ENCODE results near the gene FBXL7.

Gene FBXL7

GRCh38 chr5:15551113-15551504 is 51.1 kb downstream of the FBXL7 start:
- TF ChIP-seq CTCF (IDR thresholded peaks at IDR 0.05; ENCODE audit: control extremely low read depth, extremely low read depth, low read depth, missing control alignments) = no peak
- POLR2A ChIA-PET = no interaction called here
- CTCF ChIA-PET = no interaction called here
- no peak for DNase-seq (ENCODE audit: extremely low spot score)

GRCh38 chr5:15554542-15554941 is 54.6 kb downstream of the FBXL7 start:
- ChIA-PET CTCF (interaction anchor here (1.8 kb wide), 1 partner anchor 15 kb away, joined by 4 read pairs; no protein-coding TSS in a partner anchor), POLR2A (no interaction called here)

GRCh38 chr5:15555176-15555575 is 55.2 kb downstream of the FBXL7 start:
- TF ChIP-seq CTCF (IDR thresholded peaks at IDR 0.05; ENCODE audit: control extremely low read depth, extremely low read depth, low read depth, missing control alignments) = no peak
- POLR2A ChIA-PET = no interaction called here
- CTCF ChIA-PET = no interaction called here
- DNase-seq (ENCODE audit: extremely low spot score) = no peak

More at GRCh38 chr5:15554542-15554941, 54.6 kb downstream of the FBXL7 start:
- no peak for DNase-seq (ENCODE audit: extremely low spot score)
- no peak for TF ChIP-seq CTCF (IDR thresholded peaks at IDR 0.05; ENCODE audit: control extremely low read depth, extremely low read depth, low read depth, missing control alignments)

GRCh38 chr5:15558240-15558639 is 58.3 kb downstream of the FBXL7 start:
- ChIA-PET POLR2A (no interaction called here), CTCF (no interaction called here)
- no peak for TF ChIP-seq CTCF (IDR thresholded peaks at IDR 0.05; ENCODE audit: control extremely low read depth, extremely low read depth, low read depth, missing control alignments)
- DNase-seq (ENCODE audit: extremely low spot score) = no peak

GRCh38 chr5:15558681-15559080 is 58.7 kb downstream of the FBXL7 start:
- no peak for TF ChIP-seq CTCF (IDR thresholded peaks at IDR 0.05; ENCODE audit: control extremely low read depth, extremely low read depth, low read depth, missing control alignments)
- CTCF ChIA-PET = no interaction called here
- POLR2A ChIA-PET = no interaction called here

GRCh38 chr5:15560421-15560820 is 60.4 kb downstream of the FBXL7 start:
- ChIA-PET POLR2A (no interaction called here), CTCF (no interaction called here)
- no peak for DNase-seq (ENCODE audit: extremely low spot score)
- no peak for TF ChIP-seq CTCF (IDR thresholded peaks at IDR 0.05; ENCODE audit: control extremely low read depth, extremely low read depth, low read depth, missing control alignments)

More at GRCh38 chr5:15558681-15559080, 58.7 kb downstream of the FBXL7 start:
- no peak for DNase-seq (ENCODE audit: extremely low spot score)

- CTCF ChIA-PET = no interaction called here
- no peak for DNase-seq (ENCODE audit: extremely low spot score)
- TF ChIP-seq CTCF (IDR thresholded peaks at IDR 0.05; ENCODE audit: control extremely low read depth, extremely low read depth, low read depth, missing control alignments) = no peak
- POLR2A ChIA-PET = no interaction called here
Observed at GRCh38 chr5:15564523-15564922, 64.5 kb downstream of the FBXL7 start.
